ENCODE results near the gene UBR3. TPM values are rescaled to one million over a fixed set of nuclear protein-coding genes. Genes with fewer than 3 reads are reported as not detected.
A peak's percentile ranks its signal among the peaks of the same experiment; 100 is the strongest.

Gene UBR3
- total and polyA plus RNA-seq, 4 donors = 9.5 to 137 (median 25.7) TPM

GRCh38 chr2:170101789-170102188 lies 274.5 kb downstream of the UBR3 start:
- 73 to 82% methylated on average over 3 of the region's 3 CpGs for WGBS, 2 donors
- Histone ChIP-seq H3K27ac (ENCODE audit: low read depth in 1 of 2, low read length in 1 of 2) (no peak overlapping the region), H3K4me1 (ENCODE audit: control insufficient read depth in 5 of 5, insufficient read depth in 5 of 5, low read length in 5 of 5) (no peaks in the 10 kb centered on the region), H3K36me3 (ENCODE audit: control insufficient read depth in 4 of 4, insufficient read depth in 4 of 4, low read length in 4 of 4) (no peaks in the 10 kb centered on the region), H3K9me3 (ENCODE audit: control insufficient read depth in 4 of 4, insufficient read depth in 3 of 4, low read length in 3 of 4) (peaks cover 0 to 3% (median 0%) of the 10 kb centered on the region in 4 donors), H3K4me3 (no peak overlapping the region), H3K9ac (ENCODE audit: insufficient read depth in 1 of 2, low read length in 2 of 2) (no peak overlapping the region), H3K27me3 (ENCODE audit: control insufficient read depth in 3 of 3, insufficient read depth in 3 of 3, low read length in 2 of 3) (no peaks in the 10 kb centered on the region)
- TF ChIP-seq CTCF (IDR thresholded peaks at IDR 0.05; ENCODE audit: control extremely low read depth, extremely low read depth) = no peak
- DNase-seq = peak in 2 of 3 donors; percentile 35 to 37
- no peak for ATAC-seq (ENCODE audit: insufficient read depth, low FRiP score)

DNA sequence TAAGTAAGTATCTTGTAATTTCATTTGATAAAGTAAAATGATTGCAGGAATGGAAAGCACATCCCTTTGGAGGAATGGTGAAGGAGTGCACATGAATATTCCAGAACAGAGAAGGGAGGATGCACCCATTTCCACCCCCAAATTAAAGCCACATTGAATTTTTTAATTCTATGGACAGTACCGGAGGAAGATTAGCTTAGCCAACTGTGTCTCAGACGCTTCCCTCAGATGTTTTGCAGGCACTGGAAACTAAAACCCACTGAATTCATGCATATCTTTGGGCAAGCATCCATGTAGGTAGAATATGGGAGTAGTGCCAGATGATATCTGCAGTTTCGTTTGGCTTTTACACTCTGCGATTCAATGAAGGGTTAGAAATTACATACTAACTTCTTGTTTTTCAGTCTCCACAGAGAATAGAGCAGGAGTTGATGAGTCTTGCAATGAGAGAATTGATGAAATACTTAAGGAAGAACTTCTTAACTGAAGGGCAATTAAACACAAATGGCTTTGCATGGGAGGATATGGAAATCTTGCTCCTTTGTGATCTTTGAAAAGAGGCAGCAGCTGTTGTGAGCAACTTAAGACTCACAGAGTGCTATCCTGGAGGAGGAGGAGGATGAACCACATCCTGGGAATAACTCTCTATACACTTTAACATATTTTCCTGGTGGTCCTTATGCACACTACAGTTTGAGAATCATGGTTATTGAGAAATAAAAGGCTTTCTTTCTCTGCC lies 279.0 kb downstream of the UBR3 start:
- no peak for DNase-seq
- WGBS, 2 donors = 75 to 96% methylated on average over 4 of the region's 4 CpGs
- no peaks in the 10 kb centered on the region for H3K9me3 ChIP-seq (ENCODE audit: control insufficient read depth in 4 of 4, insufficient read depth in 3 of 4, low read length in 3 of 4)

DNA sequence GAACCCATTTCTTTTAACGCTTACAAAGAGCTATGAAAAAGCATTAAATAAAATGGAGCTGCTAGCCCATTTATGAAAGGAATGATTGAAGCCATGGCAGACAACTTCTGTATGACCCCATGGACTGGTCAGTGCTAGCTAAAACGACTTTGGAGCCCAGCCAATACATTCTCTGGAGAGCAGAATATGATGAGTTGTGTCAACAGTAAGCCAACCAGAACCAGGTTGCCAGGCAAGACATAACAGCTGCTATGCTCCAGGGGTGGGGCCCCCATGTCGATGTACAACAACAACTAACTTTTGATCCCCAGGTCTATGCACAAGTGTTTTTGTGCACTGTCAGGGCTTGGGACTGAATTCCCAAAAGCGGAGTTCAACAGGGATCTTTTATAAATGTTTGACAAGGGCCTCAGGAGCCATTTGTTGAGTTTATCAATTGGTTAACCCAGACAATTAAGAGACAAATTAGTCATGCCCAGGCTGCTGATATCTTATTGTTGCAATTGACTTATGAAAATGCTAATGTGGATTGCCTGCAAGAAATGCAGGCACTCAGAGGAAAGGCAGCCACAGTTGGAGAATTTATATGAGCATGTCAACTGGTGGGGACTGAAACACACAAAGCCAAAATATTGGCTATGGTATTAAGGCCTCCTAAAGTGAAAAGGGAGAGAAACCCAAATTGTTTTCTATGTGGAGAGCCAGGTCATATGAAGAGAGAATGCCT lies 286.1 kb downstream of the UBR3 start:
- H3K27me3 ChIP-seq (ENCODE audit: control insufficient read depth in 3 of 3, insufficient read depth in 3 of 3, low read length in 2 of 3) = no peaks in the 10 kb centered on the region
- ATAC-seq (ENCODE audit: insufficient read depth, low FRiP score) (no peak), DNase-seq (peak in 1 of 3 donors; percentile 18)
- WGBS, 2 donors = 74 to 87% methylated on average over 4 of the region's 4 CpGs
- H3K36me3 ChIP-seq (ENCODE audit: control insufficient read depth in 4 of 4, insufficient read depth in 4 of 4, low read length in 4 of 4) = no peaks in the 10 kb centered on the region
- H3K4me1 ChIP-seq (ENCODE audit: control insufficient read depth in 5 of 5, insufficient read depth in 5 of 5, low read length in 5 of 5) = no peaks in the 10 kb centered on the region
- H3K9ac ChIP-seq (ENCODE audit: insufficient read depth in 1 of 2, low read length in 2 of 2) = no peak overlapping the region
- TF ChIP-seq CTCF (IDR thresholded peaks at IDR 0.05; ENCODE audit: control extremely low read depth, extremely low read depth) = no peak
- H3K4me3 ChIP-seq = no peak overlapping the region
- no peak overlapping the region for H3K27ac ChIP-seq (ENCODE audit: low read depth in 1 of 2, low read length in 1 of 2)
- peaks cover 0 to 2% (median 0%) of the 10 kb centered on the region in 4 donors for H3K9me3 ChIP-seq (ENCODE audit: control insufficient read depth in 4 of 4, insufficient read depth in 3 of 4, low read length in 3 of 4)

More for the DNA sequence above, 279.0 kb downstream of the UBR3 start:
- H3K27me3 ChIP-seq (ENCODE audit: control insufficient read depth in 3 of 3, insufficient read depth in 3 of 3, low read length in 2 of 3) = no peaks in the 10 kb centered on the region
- no peak overlapping the region for H3K4me3 ChIP-seq
- TF ChIP-seq CTCF (IDR thresholded peaks at IDR 0.05; ENCODE audit: control extremely low read depth, extremely low read depth) = no peak
- H3K4me1 ChIP-seq (ENCODE audit: control insufficient read depth in 5 of 5, insufficient read depth in 5 of 5, low read length in 5 of 5) = no peaks in the 10 kb centered on the region
- H3K36me3 ChIP-seq (ENCODE audit: control insufficient read depth in 4 of 4, insufficient read depth in 4 of 4, low read length in 4 of 4) = no peaks in the 10 kb centered on the region
- ATAC-seq (ENCODE audit: insufficient read depth, low FRiP score) = no peak
- no peak overlapping the region for H3K27ac ChIP-seq (ENCODE audit: low read depth in 1 of 2, low read length in 1 of 2)
- H3K9ac ChIP-seq (ENCODE audit: insufficient read depth in 1 of 2, low read length in 2 of 2) = no peak overlapping the region

All from lung (tissue), 12 donors.